ENCODE measurements around the gene TOM1L1.

The TOM1L1 gene

GRCh38 chr17:54996441-54996840 lies 95.8 kb downstream of the TOM1L1 start:
- no peak for FAIRE-seq

GRCh38 chr17:55002458-55002857 lies 101.8 kb downstream of the TOM1L1 start:
- FAIRE-seq: no peak

- no peak for FAIRE-seq
These were observed 103.8 kb downstream of the TOM1L1 start for GRCh38 chr17:55004484-55004883.

GRCh38 chr17:55005520-55005919 lies 104.9 kb downstream of the TOM1L1 start:
- no peak for FAIRE-seq
